ENCODE data around the gene SYTL3. TPM values are rescaled to one million over a fixed set of nuclear protein-coding genes. Genes with fewer than 3 reads are reported as not detected.

The SYTL3 gene
- total RNA-seq, 1 experiment from 2014 or later, result 0.28 TPM

DNA sequence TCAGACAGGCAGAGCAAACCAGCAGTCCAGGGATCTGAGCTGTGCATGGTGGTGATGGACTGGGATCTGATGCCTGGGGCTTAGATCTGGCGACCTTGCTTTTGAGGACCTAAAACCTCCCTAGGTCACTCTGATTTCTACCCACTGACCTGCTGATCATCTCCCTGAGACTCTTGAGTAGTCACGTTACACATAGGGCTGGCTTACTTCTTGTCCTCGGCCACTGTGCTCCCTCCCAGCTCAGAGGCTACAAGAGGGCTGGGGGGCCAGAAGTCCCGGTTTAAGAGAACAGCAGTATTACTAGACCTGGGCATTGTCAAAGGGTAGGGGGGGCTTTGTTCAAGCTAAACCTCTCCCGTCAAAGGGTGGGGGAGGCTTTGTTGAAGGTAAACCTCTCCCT, 10.8 kb upstream of the SYTL3 start:
- POLR2A ChIA-PET, result no interaction called here

More for the DNA sequence above, 10.8 kb upstream of the SYTL3 start:
- TF ChIP-seq, protein P1, sequence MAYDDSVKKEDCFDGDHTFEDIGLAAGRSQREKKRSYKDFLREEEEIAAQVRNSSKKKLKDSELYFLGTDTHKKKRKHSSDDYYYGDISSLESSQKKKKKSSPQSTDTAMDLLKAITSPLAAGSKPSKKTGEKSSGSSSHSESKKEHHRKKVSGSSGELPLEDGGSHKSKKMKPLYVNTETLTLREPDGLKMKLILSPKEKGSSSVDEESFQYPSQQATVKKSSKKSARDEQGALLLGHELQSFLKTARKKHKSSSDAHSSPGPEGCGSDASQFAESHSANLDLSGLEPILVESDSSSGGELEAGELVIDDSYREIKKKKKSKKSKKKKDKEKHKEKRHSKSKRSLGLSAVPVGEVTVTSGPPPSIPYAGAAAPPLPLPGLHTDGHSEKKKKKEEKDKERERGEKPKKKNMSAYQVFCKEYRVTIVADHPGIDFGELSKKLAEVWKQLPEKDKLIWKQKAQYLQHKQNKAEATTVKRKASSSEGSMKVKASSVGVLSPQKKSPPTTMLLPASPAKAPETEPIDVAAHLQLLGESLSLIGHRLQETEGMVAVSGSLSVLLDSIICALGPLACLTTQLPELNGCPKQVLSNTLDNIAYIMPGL (CRISPR knock-in tag; IDR thresholded peaks at IDR 0.05), result no peak
- no peak for TF ChIP-seq ZNF263 (CRISPR knock-in tag; IDR thresholded peaks at IDR 0.05; ENCODE audit: low read depth)
- TF ChIP-seq JUN (CRISPR knock-in tag; IDR thresholded peaks at IDR 0.05), result no peak
- TF ChIP-seq, protein P2, sequence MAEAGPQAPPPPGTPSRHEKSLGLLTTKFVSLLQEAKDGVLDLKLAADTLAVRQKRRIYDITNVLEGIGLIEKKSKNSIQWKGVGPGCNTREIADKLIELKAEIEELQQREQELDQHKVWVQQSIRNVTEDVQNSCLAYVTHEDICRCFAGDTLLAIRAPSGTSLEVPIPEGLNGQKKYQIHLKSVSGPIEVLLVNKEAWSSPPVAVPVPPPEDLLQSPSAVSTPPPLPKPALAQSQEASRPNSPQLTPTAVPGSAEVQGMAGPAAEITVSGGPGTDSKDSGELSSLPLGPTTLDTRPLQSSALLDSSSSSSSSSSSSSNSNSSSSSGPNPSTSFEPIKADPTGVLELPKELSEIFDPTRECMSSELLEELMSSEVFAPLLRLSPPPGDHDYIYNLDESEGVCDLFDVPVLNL (CRISPR knock-in tag; IDR thresholded peaks at IDR 0.05; ENCODE audit: borderline replicate concordance, low read depth), result no peak
- TF ChIP-seq TEAD1 (CRISPR knock-in tag; IDR thresholded peaks at IDR 0.05), result no peak
- no peak for TF ChIP-seq ZNF317 (CRISPR knock-in tag; IDR thresholded peaks at IDR 0.05; ENCODE audit: borderline replicate concordance, low read depth)
- no peak for TF ChIP-seq FOXJ3 (CRISPR knock-in tag; IDR thresholded peaks at IDR 0.05; ENCODE audit: borderline replicate concordance)
- TF ChIP-seq ELF4 (CRISPR knock-in tag; IDR thresholded peaks at IDR 0.05; ENCODE audit: low read depth), result no peak
- TF ChIP-seq, protein P3, sequence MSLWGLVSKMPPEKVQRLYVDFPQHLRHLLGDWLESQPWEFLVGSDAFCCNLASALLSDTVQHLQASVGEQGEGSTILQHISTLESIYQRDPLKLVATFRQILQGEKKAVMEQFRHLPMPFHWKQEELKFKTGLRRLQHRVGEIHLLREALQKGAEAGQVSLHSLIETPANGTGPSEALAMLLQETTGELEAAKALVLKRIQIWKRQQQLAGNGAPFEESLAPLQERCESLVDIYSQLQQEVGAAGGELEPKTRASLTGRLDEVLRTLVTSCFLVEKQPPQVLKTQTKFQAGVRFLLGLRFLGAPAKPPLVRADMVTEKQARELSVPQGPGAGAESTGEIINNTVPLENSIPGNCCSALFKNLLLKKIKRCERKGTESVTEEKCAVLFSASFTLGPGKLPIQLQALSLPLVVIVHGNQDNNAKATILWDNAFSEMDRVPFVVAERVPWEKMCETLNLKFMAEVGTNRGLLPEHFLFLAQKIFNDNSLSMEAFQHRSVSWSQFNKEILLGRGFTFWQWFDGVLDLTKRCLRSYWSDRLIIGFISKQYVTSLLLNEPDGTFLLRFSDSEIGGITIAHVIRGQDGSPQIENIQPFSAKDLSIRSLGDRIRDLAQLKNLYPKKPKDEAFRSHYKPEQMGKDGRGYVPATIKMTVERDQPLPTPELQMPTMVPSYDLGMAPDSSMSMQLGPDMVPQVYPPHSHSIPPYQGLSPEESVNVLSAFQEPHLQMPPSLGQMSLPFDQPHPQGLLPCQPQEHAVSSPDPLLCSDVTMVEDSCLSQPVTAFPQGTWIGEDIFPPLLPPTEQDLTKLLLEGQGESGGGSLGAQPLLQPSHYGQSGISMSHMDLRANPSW (CRISPR knock-in tag; conservative IDR thresholded peaks at IDR 0.05; ENCODE audit: low read depth), result no peak
- TF ChIP-seq, protein P4, sequence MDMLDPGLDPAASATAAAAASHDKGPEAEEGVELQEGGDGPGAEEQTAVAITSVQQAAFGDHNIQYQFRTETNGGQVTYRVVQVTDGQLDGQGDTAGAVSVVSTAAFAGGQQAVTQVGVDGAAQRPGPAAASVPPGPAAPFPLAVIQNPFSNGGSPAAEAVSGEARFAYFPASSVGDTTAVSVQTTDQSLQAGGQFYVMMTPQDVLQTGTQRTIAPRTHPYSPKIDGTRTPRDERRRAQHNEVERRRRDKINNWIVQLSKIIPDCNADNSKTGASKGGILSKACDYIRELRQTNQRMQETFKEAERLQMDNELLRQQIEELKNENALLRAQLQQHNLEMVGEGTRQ (CRISPR knock-in tag; IDR thresholded peaks at IDR 0.05), result no peak
- TF ChIP-seq KAT7 (CRISPR knock-in tag; IDR thresholded peaks at IDR 0.05; ENCODE audit: borderline replicate concordance), result no peak
- TF ChIP-seq JAZF1 (CRISPR knock-in tag; IDR thresholded peaks at IDR 0.05), result no peak
- TF ChIP-seq, protein P5, sequence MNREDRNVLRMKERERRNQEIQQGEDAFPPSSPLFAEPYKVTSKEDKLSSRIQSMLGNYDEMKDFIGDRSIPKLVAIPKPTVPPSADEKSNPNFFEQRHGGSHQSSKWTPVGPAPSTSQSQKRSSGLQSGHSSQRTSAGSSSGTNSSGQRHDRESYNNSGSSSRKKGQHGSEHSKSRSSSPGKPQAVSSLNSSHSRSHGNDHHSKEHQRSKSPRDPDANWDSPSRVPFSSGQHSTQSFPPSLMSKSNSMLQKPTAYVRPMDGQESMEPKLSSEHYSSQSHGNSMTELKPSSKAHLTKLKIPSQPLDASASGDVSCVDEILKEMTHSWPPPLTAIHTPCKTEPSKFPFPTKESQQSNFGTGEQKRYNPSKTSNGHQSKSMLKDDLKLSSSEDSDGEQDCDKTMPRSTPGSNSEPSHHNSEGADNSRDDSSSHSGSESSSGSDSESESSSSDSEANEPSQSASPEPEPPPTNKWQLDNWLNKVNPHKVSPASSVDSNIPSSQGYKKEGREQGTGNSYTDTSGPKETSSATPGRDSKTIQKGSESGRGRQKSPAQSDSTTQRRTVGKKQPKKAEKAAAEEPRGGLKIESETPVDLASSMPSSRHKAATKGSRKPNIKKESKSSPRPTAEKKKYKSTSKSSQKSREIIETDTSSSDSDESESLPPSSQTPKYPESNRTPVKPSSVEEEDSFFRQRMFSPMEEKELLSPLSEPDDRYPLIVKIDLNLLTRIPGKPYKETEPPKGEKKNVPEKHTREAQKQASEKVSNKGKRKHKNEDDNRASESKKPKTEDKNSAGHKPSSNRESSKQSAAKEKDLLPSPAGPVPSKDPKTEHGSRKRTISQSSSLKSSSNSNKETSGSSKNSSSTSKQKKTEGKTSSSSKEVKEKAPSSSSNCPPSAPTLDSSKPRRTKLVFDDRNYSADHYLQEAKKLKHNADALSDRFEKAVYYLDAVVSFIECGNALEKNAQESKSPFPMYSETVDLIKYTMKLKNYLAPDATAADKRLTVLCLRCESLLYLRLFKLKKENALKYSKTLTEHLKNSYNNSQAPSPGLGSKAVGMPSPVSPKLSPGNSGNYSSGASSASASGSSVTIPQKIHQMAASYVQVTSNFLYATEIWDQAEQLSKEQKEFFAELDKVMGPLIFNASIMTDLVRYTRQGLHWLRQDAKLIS (CRISPR knock-in tag; IDR thresholded peaks at IDR 0.05; ENCODE audit: borderline replicate concordance), result no peak
- no peak for TF ChIP-seq OVOL2 (CRISPR knock-in tag; IDR thresholded peaks at IDR 0.05; ENCODE audit: borderline replicate concordance)
- TF ChIP-seq, protein P6, sequence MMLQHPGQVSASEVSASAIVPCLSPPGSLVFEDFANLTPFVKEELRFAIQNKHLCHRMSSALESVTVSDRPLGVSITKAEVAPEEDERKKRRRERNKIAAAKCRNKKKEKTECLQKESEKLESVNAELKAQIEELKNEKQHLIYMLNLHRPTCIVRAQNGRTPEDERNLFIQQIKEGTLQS (CRISPR knock-in tag; conservative IDR thresholded peaks at IDR 0.05), result no peak
- TF ChIP-seq TP53 (CRISPR knock-in tag; IDR thresholded peaks at IDR 0.05), result no peak
- no peaks in the 10 kb centered on the region for H3K9me3 Mint-ChIP-seq
- H3K27me3 Mint-ChIP-seq (ENCODE audit: low read depth), result no peaks in the 10 kb centered on the region
- DNase-seq (ENCODE audit: low spot score) (no peak), ATAC-seq (no peak)
- H3K27ac Mint-ChIP-seq, result no peak overlapping the region
- H3K36me3 Mint-ChIP-seq, result peaks cover 25% of the 10 kb centered on the region
- no peak overlapping the region for H3K4me3 Mint-ChIP-seq
- CTCF ChIA-PET, result no interaction called here
- H3K4me1 Mint-ChIP-seq, result peaks cover 26% of the 10 kb centered on the region

Data from WTC11 (cell line).